ENCODE results near the gene EPO.

The EPO gene

GRCh38 chr7:100688326-100688860 lies 31.9 kb upstream of the EPO start (continued):
- TF ChIP-seq TCF4 (CRISPR knock-in tag; IDR thresholded peaks at IDR 0.05; ENCODE audit: borderline replicate concordance) = no peak

- TF ChIP-seq, protein P1, sequence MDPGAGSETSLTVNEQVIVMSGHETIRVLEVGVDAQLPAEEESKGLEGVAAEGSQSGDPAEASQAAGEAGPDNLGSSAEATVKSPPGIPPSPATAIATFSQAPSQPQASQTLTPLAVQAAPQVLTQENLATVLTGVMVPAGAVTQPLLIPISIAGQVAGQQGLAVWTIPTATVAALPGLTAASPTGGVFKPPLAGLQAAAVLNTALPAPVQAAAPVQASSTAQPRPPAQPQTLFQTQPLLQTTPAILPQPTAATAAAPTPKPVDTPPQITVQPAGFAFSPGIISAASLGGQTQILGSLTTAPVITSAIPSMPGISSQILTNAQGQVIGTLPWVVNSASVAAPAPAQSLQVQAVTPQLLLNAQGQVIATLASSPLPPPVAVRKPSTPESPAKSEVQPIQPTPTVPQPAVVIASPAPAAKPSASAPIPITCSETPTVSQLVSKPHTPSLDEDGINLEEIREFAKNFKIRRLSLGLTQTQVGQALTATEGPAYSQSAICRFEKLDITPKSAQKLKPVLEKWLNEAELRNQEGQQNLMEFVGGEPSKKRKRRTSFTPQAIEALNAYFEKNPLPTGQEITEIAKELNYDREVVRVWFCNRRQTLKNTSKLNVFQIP (CRISPR knock-in tag; IDR thresholded peaks at IDR 0.05; ENCODE audit: borderline replicate concordance, low read depth) = no peak
- no peak for TF ChIP-seq OSR1 (CRISPR knock-in tag; IDR thresholded peaks at IDR 0.05)
- TF ChIP-seq ZC3H10 (CRISPR knock-in tag; IDR thresholded peaks at IDR 0.05) = no peak
- TF ChIP-seq RARB (CRISPR knock-in tag; IDR thresholded peaks at IDR 0.05) = no peak
- no peak for TF ChIP-seq ZNF8 (CRISPR knock-in tag; IDR thresholded peaks at IDR 0.05)
- ATAC-seq = no peak
These were observed 30.8 kb upstream of the EPO start for GRCh38 chr7:100689230-100690135.

DNA sequence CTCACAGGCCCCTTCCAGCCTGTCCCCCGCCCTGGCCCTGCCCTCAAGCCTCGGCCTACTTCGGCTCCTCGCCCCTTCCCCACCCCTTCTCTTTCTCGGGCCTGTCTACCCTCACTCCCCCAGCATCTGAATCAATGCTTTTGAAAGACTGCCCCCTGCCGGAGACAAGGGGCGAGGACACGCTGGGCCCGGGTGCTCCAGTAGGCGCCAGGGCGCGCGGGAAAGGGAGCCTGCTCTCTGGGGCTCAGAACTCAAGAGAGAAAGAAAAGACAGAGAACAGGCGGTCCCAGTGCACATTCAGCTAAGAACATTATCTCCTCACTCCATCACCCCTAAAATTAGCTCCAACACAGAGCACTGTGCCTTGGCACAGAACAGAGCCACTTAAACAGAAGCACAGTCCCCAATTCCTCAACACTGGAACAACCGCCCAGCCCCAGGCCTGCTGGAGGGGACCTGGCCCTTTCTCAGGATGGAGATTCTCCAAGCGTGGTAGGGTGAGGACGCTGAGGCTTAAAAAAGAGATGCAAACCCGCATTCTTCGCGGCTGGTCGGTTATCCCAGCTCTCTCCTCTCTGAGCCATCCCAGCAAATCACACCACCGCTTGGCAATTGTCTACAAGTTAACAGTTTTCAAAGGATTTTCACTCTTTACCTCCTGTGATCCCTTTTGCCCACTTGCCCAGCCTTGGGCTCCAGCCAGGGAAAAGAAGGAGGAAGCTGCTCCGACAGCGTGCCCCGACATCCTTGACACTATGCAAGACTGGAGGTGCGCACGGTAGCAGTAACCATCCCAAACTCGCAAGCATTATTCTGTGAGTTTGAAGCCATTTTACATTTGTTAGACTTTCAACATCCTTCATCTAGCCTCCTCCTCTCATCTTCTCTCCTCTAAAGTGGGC lies 28.3 kb upstream of the EPO start:
- TF ChIP-seq OSR1 (CRISPR knock-in tag; IDR thresholded peaks at IDR 0.05) (no peak), CSRNP3 (CRISPR knock-in tag; IDR thresholded peaks at IDR 0.05) (no peak), ZC3H10 (CRISPR knock-in tag; IDR thresholded peaks at IDR 0.05) (no peak), ISL1 (CRISPR knock-in tag; IDR thresholded peaks at IDR 0.05) (no peak), BACH2 (CRISPR knock-in tag; IDR thresholded peaks at IDR 0.05; ENCODE audit: borderline replicate concordance) (no peak), PPARA (CRISPR knock-in tag; IDR thresholded peaks at IDR 0.05; ENCODE audit: borderline replicate concordance) (no peak), TSHZ2 (CRISPR knock-in tag; IDR thresholded peaks at IDR 0.05) (no peak), RARB (CRISPR knock-in tag; IDR thresholded peaks at IDR 0.05) (no peak), ZFP3 (CRISPR knock-in tag; IDR thresholded peaks at IDR 0.05) (no peak), PATZ1 (CRISPR knock-in tag; IDR thresholded peaks at IDR 0.05; ENCODE audit: borderline replicate concordance) (no peak), ESRRG (CRISPR knock-in tag; IDR thresholded peaks at IDR 0.05) (no peak), ZNF70 (CRISPR knock-in tag; IDR thresholded peaks at IDR 0.05) (no peak), ZFP30 (CRISPR knock-in tag; IDR thresholded peaks at IDR 0.05) (no peak), SNAI2 (CRISPR knock-in tag; IDR thresholded peaks at IDR 0.05) (no peak), CSDC2 (CRISPR knock-in tag; IDR thresholded peaks at IDR 0.05) (no peak), CREB5 (CRISPR knock-in tag; IDR thresholded peaks at IDR 0.05; ENCODE audit: low read depth) (no peak), ZNF565 (CRISPR knock-in tag; conservative IDR thresholded peaks at IDR 0.05; ENCODE audit: low read depth) (no peak), ZNF8 (CRISPR knock-in tag; IDR thresholded peaks at IDR 0.05) (no peak)
- TF ChIP-seq, protein P1 (CRISPR knock-in tag; IDR thresholded peaks at IDR 0.05; ENCODE audit: borderline replicate concordance, low read depth) = no peak
- peak; percentile 93 for ATAC-seq

Measured in SK-N-SH treated with all-trans-retinoic acid at 6 μM for 48 hours (cell line).